ENCODE measurements around the gene GALNS. TPM values are rescaled to one million over a fixed set of nuclear protein-coding genes. Genes with fewer than 3 reads are reported as not detected.

GALNS gene
- total and polyA plus RNA-seq, 2 of the 13 experiments (the other 11 are each of a cell fraction or from before 2014, with no cell fraction given) = 9.2 to 9.8 TPM

GRCh38 chr16:88811769-88812512 is 44.8 kb downstream of the GALNS start, which contains the start of gene APRT (continued):
- TF ChIP-seq SALL1 (CRISPR knock-in tag; IDR thresholded peaks at IDR 0.05) (peak; percentile 73), LBX2 (CRISPR knock-in tag; IDR thresholded peaks at IDR 0.05; ENCODE audit: borderline replicate concordance) (peak; percentile 26; the same call in 1 of the 2 replicates), ARHGAP35 (CRISPR knock-in tag; IDR thresholded peaks at IDR 0.05; ENCODE audit: borderline replicate concordance) (peak; percentile 7; the same call in 1 of the 2 replicates), KDM2A (CRISPR knock-in tag; IDR thresholded peaks at IDR 0.05; ENCODE audit: borderline replicate concordance, low read depth) (peak; percentile 76), ZNF749 (CRISPR knock-in tag; IDR thresholded peaks at IDR 0.05; ENCODE audit: borderline replicate concordance) (peak; percentile 77), ZNF318 (CRISPR knock-in tag; IDR thresholded peaks at IDR 0.05) (peak; percentile 87), CEBPB (IDR thresholded peaks at IDR 0.05; ENCODE audit: borderline replicate concordance, low read depth, low read length) (no peak), ZNF576 (CRISPR knock-in tag; IDR thresholded peaks at IDR 0.05) (peak; percentile 2), ELF1 (CRISPR knock-in tag; IDR thresholded peaks at IDR 0.05) (no peak), SYNCRIP (IDR thresholded peaks at IDR 0.05; ENCODE audit: insufficient read depth, low read depth, low read length) (no peak), NPAS2 (CRISPR knock-in tag; IDR thresholded peaks at IDR 0.05; ENCODE audit: borderline replicate concordance) (no peak), CENPT (CRISPR knock-in tag; IDR thresholded peaks at IDR 0.05; ENCODE audit: low read depth) (peak; percentile 94; the same call in 1 of the 2 replicates), POGZ (CRISPR knock-in tag; IDR thresholded peaks at IDR 0.05) (no peak; the same call in 1 of the 2 replicates), ZSCAN31 (CRISPR knock-in tag; IDR thresholded peaks at IDR 0.05; ENCODE audit: low read depth) (peak; percentile 92), ATF3 (CRISPR knock-in tag; IDR thresholded peaks at IDR 0.05) (no peak), KMT2B (CRISPR knock-in tag; IDR thresholded peaks at IDR 0.05) (no peak; the same call in 1 of the 2 replicates), HMG20B (CRISPR knock-in tag; conservative IDR thresholded peaks at IDR 0.05) (no peak), MYNN (CRISPR knock-in tag; IDR thresholded peaks at IDR 0.05; ENCODE audit: low read depth) (no peak), FIP1L1 (IDR thresholded peaks at IDR 0.05; ENCODE audit: borderline replicate concordance, insufficient read depth, low read depth, low read length) (no peak), RBFOX2 (IDR thresholded peaks at IDR 0.05; ENCODE audit: low read depth, low read length) (peak; percentile 98), NFE2 (CRISPR knock-in tag; IDR thresholded peaks at IDR 0.05) (no peak)
